GM23338 (cell line): ENCODE measurements around the gene INTS3. TPM values are rescaled to one million over a fixed set of nuclear protein-coding genes. Genes with fewer than 3 reads are reported as not detected.

Experiments
- ATAC-seq: fragments of 200-7000 bp; cut with Tn5 transposase; 3 replicates; pipeline ENCODE4 v1.9.1; 2020
- DNase-seq: peaks from one replicate; pipeline ENCODE4 v3.0.0-alpha.2; 2015; ENCODE audit warnings: low spot score
- H2AFZ ChIP-seq: fragments of 200-600 bp; sonication (generic); 2 replicates; pipeline ENCODE4 v1.8.0; 2016; ENCODE audit warnings: antibody characterized with exemption, mild to moderate bottlenecking, moderate library complexity
- H3F3A ChIP-seq: fragments of 200-600 bp; sonication (generic); replicated peaks from 2 replicates; pipeline ENCODE4 v1.8.0; 2017; ENCODE audit warnings: antibody characterized with exemption, mixed run types, low read depth
- H3K27ac ChIP-seq: fragments of 200-600 bp; sonication (generic); 2 replicates; pipeline ENCODE4 v1.6.1; 2016; ENCODE audit warnings: low read depth
- H3K27me3 ChIP-seq: fragments of 200-600 bp; sonication (generic); 2 replicates; pipeline ENCODE4 v1.8.0; 2016; ENCODE audit warnings: mild to moderate bottlenecking, mixed run types, moderate library complexity; ENCODE audit not compliant: insufficient read depth
- H3K36me3 ChIP-seq: fragments of 200-600 bp; sonication (generic); 2 replicates; pipeline ENCODE4 v1.8.0; 2016; ENCODE audit warnings: mild to moderate bottlenecking; ENCODE audit not compliant: insufficient read depth
- H3K4me1 ChIP-seq: fragments of 200-600 bp; sonication (generic); 2 replicates; pipeline ENCODE4 v1.8.0; 2016; ENCODE audit warnings: mild to moderate bottlenecking, moderate library complexity; ENCODE audit not compliant: insufficient read depth
- H3K4me2 ChIP-seq: fragments of 200-600 bp; sonication (generic); 2 replicates; pipeline ENCODE4 v1.7.1; 2017; ENCODE audit warnings: mixed run types
- H3K4me3 ChIP-seq: fragments of 200-600 bp; sonication (generic); 2 replicates; pipeline ENCODE4 v1.6.1; 2016; ENCODE audit warnings: mixed run types
- H3K79me2 ChIP-seq: fragments of 200-600 bp; sonication (generic); replicated peaks from 2 replicates; pipeline ENCODE4 v1.8.0; 2017; ENCODE audit warnings: mild to moderate bottlenecking; ENCODE audit not compliant: insufficient read depth
- H3K9me2 ChIP-seq: fragments of 200-600 bp; sonication (generic); 2 replicates; pipeline ENCODE4 v1.8.0; 2017; ENCODE audit not compliant: insufficient read depth
- H4K20me1 ChIP-seq: fragments of 200-600 bp; sonication (generic); replicated peaks from 2 replicates; pipeline ENCODE4 v1.8.0; 2017; ENCODE audit warnings: mild to moderate bottlenecking; ENCODE audit not compliant: insufficient read depth
- H3K27ac Mint-ChIP-seq: 2 replicates; pipeline ENCODE4 v1.8.0; 2020; ENCODE audit warnings: inconsistent platforms, mild to moderate bottlenecking, moderate library complexity, mixed read lengths
- H3K27me3 Mint-ChIP-seq: 3 replicates; pipeline ENCODE4 v1.8.0; 2022; ENCODE audit warnings: low read depth, mild to moderate bottlenecking, moderate library complexity, mixed read lengths, inconsistent platforms; ENCODE audit not compliant: insufficient read depth, poor library complexity
- H3K36me3 Mint-ChIP-seq: 3 replicates; pipeline ENCODE4 v1.8.0; 2021; ENCODE audit warnings: low read depth, mild to moderate bottlenecking, inconsistent platforms, moderate library complexity, mixed read lengths
- H3K4me1 Mint-ChIP-seq: 3 replicates; pipeline ENCODE4 v1.8.0; 2020; ENCODE audit warnings: mild to moderate bottlenecking, inconsistent platforms, mixed read lengths
- H3K4me3 Mint-ChIP-seq: 3 replicates; pipeline ENCODE4 v1.8.0; 2021; ENCODE audit warnings: moderate library complexity, mild to moderate bottlenecking, inconsistent platforms, mixed read lengths
- H3K9me3 Mint-ChIP-seq: 3 replicates; pipeline ENCODE4 v1.8.0; 2020; ENCODE audit warnings: moderate library complexity, mild to moderate bottlenecking, inconsistent platforms, mixed read lengths
- CREB1 ChIP-seq: fragments of 250-450 bp; sonication (Bioruptor Pico); IDR thresholded peaks from 2 replicates; pipeline ENCODE4 v1.5.0; 2020; ENCODE audit warnings: low read depth, mild to moderate bottlenecking, moderate library complexity
- CTCF ChIP-seq, 2 experiments: fragments of 200-600 bp in 1 of 2; sonication (generic) in 1 of 2; conservative IDR thresholded peaks; 2 replicates each; pipeline versions ENCODE4 v1.5.1 to v1.6.1; 2016 to 2017; ENCODE audit warnings: antibody characterized with exemption in 2 of 2, low read depth in 2 of 2, mild to moderate bottlenecking in 2 of 2, moderate library complexity in 1 of 2
- ETS1 ChIP-seq: IDR thresholded peaks from 2 replicates; pipeline ENCODE4 v1.6.1; 2016; ENCODE audit warnings: antibody characterized with exemption
- EZH2 ChIP-seq: fragments of 200-600 bp; sonication (generic); IDR thresholded peaks from one replicate; pipeline ENCODE4 v1.8.0; 2017; ENCODE audit warnings: antibody characterized with exemption, mild to moderate bottlenecking, low read depth; ENCODE audit not compliant: unreplicated experiment
- EZH2phosphoT487 ChIP-seq: fragments of 200-600 bp; sonication (generic); IDR thresholded peaks from one replicate; pipeline ENCODE4 v1.8.1; 2018; ENCODE audit warnings: antibody characterized with exemption; ENCODE audit not compliant: unreplicated experiment
- JUNB ChIP-seq: IDR thresholded peaks from one replicate; pipeline ENCODE4 v1.6.1; 2016; ENCODE audit warnings: antibody characterized with exemption; ENCODE audit not compliant: unreplicated experiment
- NANOG ChIP-seq: IDR thresholded peaks from 2 replicates; pipeline ENCODE4 v1.6.1; 2016; ENCODE audit warnings: antibody characterized with exemption, borderline replicate concordance
- POLR2AphosphoS5 ChIP-seq: IDR thresholded peaks from 2 replicates; pipeline ENCODE4 v1.6.1; 2016; ENCODE audit warnings: antibody characterized with exemption, low read depth
- ZNF114 ChIP-seq: fragments of 250-450 bp; sonication (Bioruptor Pico); IDR thresholded peaks from 2 replicates; pipeline ENCODE4 v1.5.0; 2020; ENCODE audit warnings: mild to moderate bottlenecking, moderate library complexity
- ZNF331 ChIP-seq: fragments of 250-450 bp; sonication (Bioruptor Pico); IDR thresholded peaks from 2 replicates; pipeline ENCODE4 v1.5.0; 2020; ENCODE audit warnings: low read depth, mild to moderate bottlenecking, moderate library complexity
- polyA plus RNA-seq: library from polyadenylated mRNA; unstranded; fragments of >200 nt; fragmentation: Nextera tagmentation; extraction: Ambion mirVana; gene quantifications from 2 replicates; pipeline ENCODE4 v1.2.1, GENCODE V29; 2016
- total RNA-seq: library from RNA; depleted of rRNA; stranded (reverse); fragments of >200 nt; shearing (Covaris generic); gene quantifications from 2 replicates; pipeline ENCODE4 v1.2.3, GENCODE V29; 2014
- TF ChIP-seq, protein P1 (sequence below): IDR thresholded peaks from one replicate; pipeline ENCODE4 v1.6.1; 2018; ENCODE audit warnings: antibody characterized with exemption; ENCODE audit not compliant: unreplicated experiment

The INTS3 gene
- total and polyA plus RNA-seq, 2 experiments from 2014 or later: 22.7 to 51.3 TPM

DNA sequence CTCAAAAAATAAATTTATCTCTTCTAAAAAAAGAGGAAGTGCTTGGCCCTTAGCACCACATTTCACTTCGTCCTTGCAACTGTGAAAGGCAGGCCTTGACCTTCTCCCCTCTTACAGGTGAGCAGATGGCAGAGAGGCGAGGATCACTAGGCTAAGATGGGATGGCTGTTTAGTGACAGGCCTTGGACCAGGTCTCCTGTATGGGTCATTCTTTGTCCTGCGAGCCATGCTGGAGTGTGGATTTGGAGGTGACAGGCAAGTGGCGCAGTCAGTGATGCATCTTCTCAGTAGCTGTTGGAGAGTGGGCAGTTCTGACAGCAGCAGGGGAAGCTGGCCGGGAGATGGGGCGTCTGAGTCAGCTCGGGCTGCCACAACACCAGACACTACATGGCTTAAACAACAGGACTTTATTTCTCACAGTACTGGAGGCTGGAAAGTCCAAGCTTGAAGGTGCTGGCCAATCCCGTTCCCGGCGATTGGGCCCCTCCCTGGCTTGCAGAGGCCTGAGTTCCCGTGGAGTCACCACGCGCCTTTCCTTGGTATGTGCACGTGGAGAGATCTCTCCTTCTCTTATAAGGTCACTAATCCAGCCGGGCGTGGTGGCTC, 63.9 kb downstream of the INTS3 start (continued):
- TF ChIP-seq ETS1 (no peak), CREB1 (CRISPR knock-in tag) (no peak), POLR2AphosphoS5 (no peak), NANOG (no peak)
- TF ChIP-seq, protein P1, sequence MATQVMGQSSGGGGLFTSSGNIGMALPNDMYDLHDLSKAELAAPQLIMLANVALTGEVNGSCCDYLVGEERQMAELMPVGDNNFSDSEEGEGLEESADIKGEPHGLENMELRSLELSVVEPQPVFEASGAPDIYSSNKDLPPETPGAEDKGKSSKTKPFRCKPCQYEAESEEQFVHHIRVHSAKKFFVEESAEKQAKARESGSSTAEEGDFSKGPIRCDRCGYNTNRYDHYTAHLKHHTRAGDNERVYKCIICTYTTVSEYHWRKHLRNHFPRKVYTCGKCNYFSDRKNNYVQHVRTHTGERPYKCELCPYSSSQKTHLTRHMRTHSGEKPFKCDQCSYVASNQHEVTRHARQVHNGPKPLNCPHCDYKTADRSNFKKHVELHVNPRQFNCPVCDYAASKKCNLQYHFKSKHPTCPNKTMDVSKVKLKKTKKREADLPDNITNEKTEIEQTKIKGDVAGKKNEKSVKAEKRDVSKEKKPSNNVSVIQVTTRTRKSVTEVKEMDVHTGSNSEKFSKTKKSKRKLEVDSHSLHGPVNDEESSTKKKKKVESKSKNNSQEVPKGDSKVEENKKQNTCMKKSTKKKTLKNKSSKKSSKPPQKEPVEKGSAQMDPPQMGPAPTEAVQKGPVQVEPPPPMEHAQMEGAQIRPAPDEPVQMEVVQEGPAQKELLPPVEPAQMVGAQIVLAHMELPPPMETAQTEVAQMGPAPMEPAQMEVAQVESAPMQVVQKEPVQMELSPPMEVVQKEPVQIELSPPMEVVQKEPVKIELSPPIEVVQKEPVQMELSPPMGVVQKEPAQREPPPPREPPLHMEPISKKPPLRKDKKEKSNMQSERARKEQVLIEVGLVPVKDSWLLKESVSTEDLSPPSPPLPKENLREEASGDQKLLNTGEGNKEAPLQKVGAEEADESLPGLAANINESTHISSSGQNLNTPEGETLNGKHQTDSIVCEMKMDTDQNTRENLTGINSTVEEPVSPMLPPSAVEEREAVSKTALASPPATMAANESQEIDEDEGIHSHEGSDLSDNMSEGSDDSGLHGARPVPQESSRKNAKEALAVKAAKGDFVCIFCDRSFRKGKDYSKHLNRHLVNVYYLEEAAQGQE: no peak

DNA sequence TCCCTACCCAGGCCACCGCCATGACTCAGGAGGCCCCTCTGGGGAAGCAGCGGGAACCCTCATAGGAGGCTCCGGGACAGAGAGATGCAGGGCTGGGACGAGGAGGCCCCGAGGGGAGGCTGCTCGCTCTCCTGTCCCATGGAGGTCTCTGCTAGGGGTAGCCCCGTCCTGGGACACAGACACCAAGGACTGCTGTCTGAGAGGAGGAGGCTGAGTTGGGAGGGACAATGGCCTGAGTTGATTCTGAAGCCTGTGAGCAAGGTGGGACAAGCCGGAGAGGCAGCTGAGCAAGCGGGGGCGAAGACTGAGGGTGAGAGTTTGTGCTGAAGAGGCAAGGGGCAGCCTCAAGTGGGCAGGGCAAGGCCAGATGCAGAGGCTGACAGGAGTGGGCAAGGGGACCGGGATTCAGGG, 64.8 kb downstream of the INTS3 start:
- H4K20me1 ChIP-seq: 0 out of 2 replicates have a peak, but pooled peaks cover 3% of the 10 kb centered on the region
- Mint-ChIP-seq H3K27ac (peak overlapping the region; percentile 22; the same call in 1 of the 2 replicates), H3K36me3 (no peaks in the 10 kb centered on the region), H3K4me3 (no peak overlapping the region), H3K27me3 (peaks cover 19% of the 10 kb centered on the region), H3K9me3 (no peaks in the 10 kb centered on the region), H3K4me1 (peaks cover 34% of the 10 kb centered on the region)
- H3K79me2 ChIP-seq: no peaks in the 10 kb centered on the region
- H2AFZ ChIP-seq: no peak overlapping the region; the same call in 1 of the 2 replicates
- no peaks in the 10 kb centered on the region for H3K27me3 ChIP-seq
- no peaks in the 10 kb centered on the region for H3K9me2 ChIP-seq
- peaks cover 19% of the 10 kb centered on the region for H3K4me1 ChIP-seq
- DNase-seq: no peak
- H3K4me3 ChIP-seq: no peak overlapping the region
- no peaks in the 10 kb centered on the region for H3K36me3 ChIP-seq
- H3F3A ChIP-seq: 0 out of 2 replicates have a peak, but pooled peaks cover 12% of the 10 kb centered on the region
- no peak overlapping the region for H3K27ac ChIP-seq
- H3K4me2 ChIP-seq: no peak overlapping the region
- no peak for ATAC-seq
- no peak for TF ChIP-seq CREB1 (CRISPR knock-in tag)
- no peak for TF ChIP-seq EZH2phosphoT487
- TF ChIP-seq JUNB: no peak
- TF ChIP-seq CTCF (conservative IDR thresholded peaks at IDR 0.05; ENCODE audit: low read depth in 2 of 2): no peak
- no peak for TF ChIP-seq EZH2
- TF ChIP-seq ZNF331 (CRISPR knock-in tag): no peak
- TF ChIP-seq ZNF114 (CRISPR knock-in tag): no peak
- TF ChIP-seq ETS1: no peak
- no peak for TF ChIP-seq POLR2AphosphoS5
